Effector memory CD4-positive, alpha-beta T cell (primary cell): ENCODE results near the gene RHOV.

Source experiments
- DNase-seq, 3 donors: peaks; one replicate each; pipeline ENCODE4 v3.0.0-alpha.2; 2020
- H3K27ac ChIP-seq: 2 replicates; pipeline ENCODE4 v1.7.0; 2013; ENCODE audit warnings: mild to moderate bottlenecking, low read length, moderate library complexity; ENCODE audit not compliant: insufficient read depth, poor library complexity, severe bottlenecking
- H3K27me3 ChIP-seq: replicated peaks from 2 replicates; pipeline ENCODE4 v1.7.0; 2013; ENCODE audit warnings: mild to moderate bottlenecking, low read length; ENCODE audit not compliant: insufficient read depth, control insufficient read depth, poor library complexity, severe bottlenecking
- H3K36me3 ChIP-seq: 2 replicates; pipeline ENCODE4 v1.7.0; 2013; ENCODE audit warnings: mild to moderate bottlenecking, low read length, moderate library complexity; ENCODE audit not compliant: control insufficient read depth, insufficient read depth
- H3K4me1 ChIP-seq: 2 replicates; pipeline ENCODE4 v1.7.0; 2013; ENCODE audit warnings: low read length, mild to moderate bottlenecking; ENCODE audit not compliant: control insufficient read depth, insufficient read depth, poor library complexity, severe bottlenecking
- H3K4me3 ChIP-seq: 2 replicates; pipeline ENCODE4 v1.7.0; 2013; ENCODE audit warnings: low read length, low read depth, mild to moderate bottlenecking; ENCODE audit not compliant: insufficient read depth, poor library complexity, severe bottlenecking
- H3K9me3 ChIP-seq: 2 replicates; pipeline ENCODE4 v1.7.0; 2013; ENCODE audit warnings: mild to moderate bottlenecking, low read length, moderate library complexity; ENCODE audit not compliant: control insufficient read depth
- total RNA-seq, 3 donors: gene quantifications; one replicate each; lab custom pipeline; 2026; lab: John Stamatoyannopoulos, UW

Gene RHOV, protein sequence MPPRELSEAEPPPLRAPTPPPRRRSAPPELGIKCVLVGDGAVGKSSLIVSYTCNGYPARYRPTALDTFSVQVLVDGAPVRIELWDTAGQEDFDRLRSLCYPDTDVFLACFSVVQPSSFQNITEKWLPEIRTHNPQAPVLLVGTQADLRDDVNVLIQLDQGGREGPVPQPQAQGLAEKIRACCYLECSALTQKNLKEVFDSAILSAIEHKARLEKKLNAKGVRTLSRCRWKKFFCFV
- 0.35 to 0.77 (median 0.35) reads per million in 3 donors for total RNA-seq

DNA sequence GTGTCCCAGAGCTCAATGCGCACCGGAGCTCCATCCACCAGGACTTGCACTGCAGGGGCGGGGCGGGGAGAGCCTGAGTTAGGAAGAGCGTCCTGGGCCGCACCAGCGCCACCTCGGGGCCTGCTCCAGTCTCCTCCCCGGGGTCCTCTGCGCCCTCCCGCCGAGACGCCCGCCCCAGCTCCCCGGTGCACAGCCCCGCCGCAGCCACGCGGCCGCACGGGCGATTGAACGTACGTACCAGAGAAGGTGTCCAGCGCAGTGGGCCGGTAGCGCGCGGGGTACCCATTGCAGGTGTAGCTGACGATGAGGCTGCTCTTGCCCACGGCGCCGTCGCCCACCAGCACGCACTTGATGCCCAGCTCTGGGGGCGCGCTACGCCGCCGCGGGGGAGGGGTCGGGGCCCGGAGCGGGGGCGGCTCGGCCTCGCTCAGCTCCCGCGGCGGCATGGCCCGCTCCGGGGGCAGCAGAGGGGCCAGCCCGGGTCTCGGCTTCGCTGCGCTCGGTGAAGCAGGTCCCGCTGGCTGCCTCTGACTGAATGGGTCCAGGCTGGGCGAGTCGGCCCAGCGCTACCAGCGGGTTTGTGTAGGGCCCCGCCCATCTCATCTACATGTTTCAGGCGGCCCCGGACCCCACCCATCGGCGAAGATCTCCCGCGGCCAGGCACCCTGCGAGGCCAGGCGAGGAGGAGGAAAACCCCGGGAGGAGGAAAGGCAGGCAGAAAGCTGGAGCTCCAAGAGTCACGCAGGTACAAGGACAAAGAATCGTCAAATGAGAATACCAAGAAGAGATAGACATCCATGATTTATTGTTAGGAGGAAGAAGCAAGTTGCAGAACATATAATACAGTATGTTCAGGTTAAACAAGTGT, at the start of gene RHOV:
TSS of gene RHOV (minus strand) at position 541 of the 868 bp plus-strand sequence. CDS start at position 446, 95 bp downstream.
- Histone ChIP-seq H3K4me3 (peak within 1 kb of the TSS; percentile 57), H3K4me1 (peaks cover 4% of the 10 kb centered on the region), H3K36me3 (no peaks in the 10 kb centered on the region), H3K27ac (no peak within 1 kb of the TSS), H3K27me3 (no peaks in the 10 kb centered on the region), H3K9me3 (no peaks in the 10 kb centered on the region)
- peak; percentile 29 to 46 (median 38) for DNase-seq

DNA sequence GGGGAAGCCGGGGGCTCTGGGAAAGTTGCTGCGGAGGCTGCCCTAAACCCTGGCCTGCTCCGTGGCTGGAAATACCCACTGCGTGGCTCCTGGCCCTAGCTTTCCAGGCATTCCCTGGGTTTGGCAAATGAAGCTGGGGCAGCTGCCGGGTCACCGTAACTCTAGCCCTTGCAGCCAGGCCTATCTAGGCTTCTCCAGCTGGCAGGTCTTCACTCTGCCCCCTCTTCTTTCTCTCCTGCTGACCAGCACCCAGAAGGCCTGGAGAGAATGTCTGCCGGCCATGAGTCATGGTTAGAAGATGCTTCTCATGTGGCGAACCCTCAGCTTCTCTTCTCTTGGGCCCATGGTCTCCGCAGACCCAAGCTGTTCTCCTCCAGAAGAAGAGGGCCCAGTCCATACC, 49.5 kb upstream of the RHOV start:
- no peak overlapping the region for H3K4me3 ChIP-seq
- no peak overlapping the region for H3K27ac ChIP-seq
- peaks cover 32% of the 10 kb centered on the region for H3K4me1 ChIP-seq
- H3K9me3 ChIP-seq, result no peaks in the 10 kb centered on the region
- no peaks in the 10 kb centered on the region for H3K36me3 ChIP-seq
- peaks cover 29% of the 10 kb centered on the region for H3K27me3 ChIP-seq
- no peak for DNase-seq

DNA sequence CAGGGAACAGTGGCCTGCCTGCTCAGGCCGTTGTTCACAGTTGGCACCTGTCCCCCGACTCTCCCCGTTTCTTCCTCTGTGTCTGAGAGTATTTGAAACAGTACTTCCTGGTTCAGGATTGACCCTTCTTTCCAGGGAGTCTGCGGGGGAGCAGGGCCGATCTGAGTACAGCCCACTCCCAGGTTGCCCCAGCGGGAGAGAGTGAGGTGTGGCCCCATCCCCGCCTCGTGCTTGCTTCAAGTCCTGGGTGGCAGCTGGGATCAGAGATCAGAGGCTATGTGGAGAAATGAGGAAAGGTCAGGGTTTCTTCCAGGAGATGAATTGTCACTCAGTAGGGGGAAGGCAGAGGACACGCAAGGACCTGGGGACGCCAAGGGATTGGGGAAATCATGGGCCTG, 48.6 kb upstream of the RHOV start:
- H3K36me3 ChIP-seq, result no peaks in the 10 kb centered on the region
- no peak overlapping the region for H3K4me3 ChIP-seq

DNA sequence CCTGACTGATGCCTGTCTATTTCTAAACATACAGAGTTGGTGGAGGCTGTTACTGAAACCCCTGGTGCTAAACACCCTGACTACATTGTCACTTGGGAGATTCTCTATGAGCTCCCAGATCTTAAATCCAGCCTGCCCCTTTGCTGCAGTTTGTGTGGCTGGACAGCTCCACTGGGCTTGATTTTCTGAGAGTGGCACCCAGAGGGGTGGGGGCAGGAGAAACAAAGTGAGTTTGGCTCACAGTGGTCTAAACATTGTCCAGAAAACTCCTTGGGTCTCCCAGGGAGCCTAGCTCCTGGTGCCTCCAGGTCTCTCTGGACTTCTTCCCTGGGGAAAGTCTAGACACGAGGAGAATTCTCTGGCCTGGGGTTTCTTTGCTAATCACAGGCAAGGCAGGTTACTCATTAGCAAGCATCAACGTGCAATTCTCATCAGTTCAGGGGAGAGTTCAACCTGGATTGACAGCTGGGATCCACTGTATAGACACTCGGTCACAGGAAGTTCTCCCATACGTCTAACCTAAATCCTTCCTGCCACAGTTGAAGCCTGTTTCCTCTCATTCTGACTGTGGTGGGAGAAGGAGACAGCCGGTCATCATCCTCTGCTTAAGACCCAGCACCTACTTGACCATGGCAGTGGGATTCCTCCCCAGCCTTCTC, 48.0 kb upstream of the RHOV start:
- Histone ChIP-seq H3K4me3 (no peak overlapping the region), H3K27ac (no peak overlapping the region), H3K4me1 (peaks cover 17% of the 10 kb centered on the region), H3K36me3 (no peaks in the 10 kb centered on the region), H3K27me3 (peaks cover 14% of the 10 kb centered on the region), H3K9me3 (no peaks in the 10 kb centered on the region)
- DNase-seq, result no peak

More for the DNA sequence above, 48.6 kb upstream of the RHOV start:
- no peak for DNase-seq
- Histone ChIP-seq H3K4me1 (peaks cover 22% of the 10 kb centered on the region), H3K27me3 (peaks cover 19% of the 10 kb centered on the region), H3K9me3 (no peaks in the 10 kb centered on the region), H3K27ac (no peak overlapping the region)

DNA sequence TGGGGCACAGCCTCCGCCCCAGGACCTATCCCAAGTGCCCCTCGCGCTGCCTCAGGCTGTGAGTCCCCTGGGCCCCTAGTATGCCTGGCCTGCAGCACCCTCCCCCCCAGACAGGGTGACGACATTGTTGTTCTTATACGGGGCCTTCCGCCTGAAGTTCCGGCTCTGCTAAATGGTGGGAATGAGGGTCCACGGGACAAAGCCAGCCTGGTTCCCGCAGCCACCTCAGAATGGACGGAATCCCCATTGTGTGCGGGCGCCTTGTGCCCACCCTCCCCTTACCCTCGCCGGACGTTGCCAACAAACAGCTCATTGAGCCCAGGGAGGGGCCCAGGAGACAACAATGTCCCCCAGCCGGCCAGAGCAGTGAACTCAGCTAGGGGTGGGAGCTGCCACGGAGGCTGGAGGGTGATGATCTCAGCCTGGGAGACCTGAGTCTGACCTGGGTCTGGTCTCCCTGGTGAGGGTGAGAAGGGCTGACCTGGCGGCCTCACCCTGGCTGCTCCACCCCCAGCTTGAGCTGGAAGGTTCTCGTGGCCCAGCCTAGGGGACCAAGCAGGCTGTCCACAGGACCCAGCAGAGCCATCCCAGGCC, 44.9 kb upstream of the RHOV start:
- Histone ChIP-seq H3K27me3 (no peaks in the 10 kb centered on the region), H3K4me3 (no peak overlapping the region), H3K9me3 (no peaks in the 10 kb centered on the region), H3K36me3 (no peaks in the 10 kb centered on the region), H3K27ac (no peak overlapping the region), H3K4me1 (no peaks in the 10 kb centered on the region)
- DNase-seq, result no peak

DNA sequence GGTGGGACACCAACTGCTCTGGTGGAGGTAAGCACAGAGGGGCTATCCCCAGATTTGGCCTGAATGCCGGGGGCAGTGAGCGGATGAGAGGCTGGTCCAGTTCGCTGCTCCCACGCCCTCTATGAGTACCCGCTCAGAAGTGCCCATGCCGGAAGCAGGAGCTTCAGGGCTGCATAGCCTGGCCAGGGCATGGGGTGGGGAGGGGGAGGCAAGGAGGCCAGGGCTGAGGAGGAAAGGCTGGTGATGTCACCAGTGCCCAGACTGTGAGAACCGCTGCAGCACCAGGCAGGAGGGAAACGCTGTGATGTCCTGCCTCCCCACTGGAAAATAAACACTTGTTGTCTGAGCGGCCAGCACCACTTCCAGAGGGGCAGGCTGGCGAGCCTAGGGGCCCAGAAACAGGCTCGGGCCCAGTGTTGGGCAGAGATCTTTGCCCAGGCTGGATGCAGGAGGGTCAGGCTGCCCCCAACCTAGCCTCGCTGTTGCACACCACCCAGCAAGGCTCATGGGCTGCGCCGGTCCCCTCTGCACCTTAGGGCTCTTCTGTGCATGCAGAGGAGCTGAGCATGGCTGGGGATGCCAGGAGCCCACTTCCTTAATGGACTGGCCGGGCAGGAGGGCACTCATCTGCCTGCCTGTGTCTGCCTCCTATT, 44.2 kb upstream of the RHOV start:
- no peak for DNase-seq
- Histone ChIP-seq H3K4me1 (no peaks in the 10 kb centered on the region), H3K27me3 (no peaks in the 10 kb centered on the region), H3K27ac (no peak overlapping the region), H3K9me3 (no peaks in the 10 kb centered on the region), H3K36me3 (no peaks in the 10 kb centered on the region), H3K4me3 (no peak overlapping the region)

DNA sequence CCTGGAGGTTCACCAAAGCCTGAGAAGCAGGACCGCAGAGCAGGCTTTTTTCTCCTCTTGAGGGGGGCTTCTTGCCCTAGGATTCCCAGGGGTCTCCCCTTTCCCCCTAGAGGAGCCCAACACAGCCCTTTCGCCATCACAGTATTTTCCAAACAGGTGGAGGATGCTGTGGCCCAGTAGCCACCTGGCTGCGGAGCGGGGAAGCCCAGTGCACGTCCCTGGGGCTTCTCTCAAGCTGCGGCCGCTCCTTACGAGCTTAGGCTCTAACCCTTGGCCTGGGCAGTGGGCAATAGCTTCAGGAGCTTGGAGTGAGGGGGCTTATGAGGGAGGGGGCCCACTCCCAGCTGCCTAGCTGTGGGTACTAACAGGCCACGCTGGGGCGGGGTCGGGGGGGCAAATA, 43.6 kb upstream of the RHOV start:
- no peak overlapping the region for H3K27ac ChIP-seq
- H3K27me3 ChIP-seq, result no peaks in the 10 kb centered on the region
- no peak overlapping the region for H3K4me3 ChIP-seq

DNA sequence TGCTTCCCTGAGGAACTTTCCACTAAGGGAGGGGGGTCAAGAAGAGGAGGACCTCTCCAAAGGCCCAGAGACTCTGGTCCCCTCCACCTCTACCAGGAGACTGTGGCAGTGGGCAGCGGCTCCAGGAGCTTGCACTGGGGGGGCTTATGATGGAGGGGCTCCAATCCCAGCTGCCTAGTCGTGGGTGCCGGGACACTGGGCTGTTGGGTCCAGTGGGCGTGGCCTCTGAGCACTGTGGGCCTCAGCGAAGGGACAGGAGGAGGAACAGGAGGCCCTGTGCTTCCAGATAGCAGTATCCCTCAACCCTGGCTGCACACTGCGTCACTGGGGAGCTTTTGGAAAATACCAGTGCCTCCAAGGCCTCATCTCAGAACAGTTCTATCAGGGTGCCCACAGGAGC, 41.6 kb upstream of the RHOV start:
- no peak for DNase-seq
- Histone ChIP-seq H3K27ac (no peak overlapping the region), H3K9me3 (no peaks in the 10 kb centered on the region), H3K4me3 (no peak overlapping the region), H3K36me3 (no peaks in the 10 kb centered on the region), H3K27me3 (no peaks in the 10 kb centered on the region), H3K4me1 (no peaks in the 10 kb centered on the region)

More for the DNA sequence above, 43.6 kb upstream of the RHOV start:
- no peaks in the 10 kb centered on the region for H3K36me3 ChIP-seq
- DNase-seq, result no peak
- H3K4me1 ChIP-seq, result no peaks in the 10 kb centered on the region
- H3K9me3 ChIP-seq, result no peaks in the 10 kb centered on the region

DNA sequence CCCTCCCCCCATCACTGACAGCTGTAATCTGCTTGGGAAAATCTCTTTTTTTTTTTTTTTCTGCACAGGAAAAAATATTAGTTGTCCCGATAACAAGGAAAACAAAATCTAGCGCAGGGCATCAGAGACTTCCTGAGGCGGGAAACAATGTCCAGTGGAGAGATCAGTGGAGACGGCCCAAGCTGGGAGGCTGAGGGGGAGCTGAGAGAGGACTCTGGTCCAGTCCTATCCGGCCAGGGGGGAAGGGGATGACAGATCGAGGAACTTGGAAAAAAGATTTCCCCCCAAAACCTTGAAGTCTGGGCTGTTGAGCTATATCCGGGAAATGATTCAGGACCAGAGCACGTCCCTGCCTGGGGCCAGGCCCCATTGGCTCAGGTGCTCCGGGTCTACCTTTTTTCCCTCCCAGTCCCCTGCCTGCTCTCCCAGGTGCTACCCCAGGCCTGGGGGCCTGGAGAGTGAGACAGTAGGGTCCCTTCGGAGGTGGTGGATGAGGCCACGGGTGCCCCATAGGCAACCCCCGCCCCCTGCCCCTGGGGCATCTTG, 41.2 kb upstream of the RHOV start:
- Histone ChIP-seq H3K27ac (no peak overlapping the region), H3K27me3 (no peaks in the 10 kb centered on the region), H3K4me3 (no peak overlapping the region), H3K9me3 (no peaks in the 10 kb centered on the region), H3K4me1 (no peaks in the 10 kb centered on the region), H3K36me3 (no peaks in the 10 kb centered on the region)
- no peak for DNase-seq
